Endothelial cell (in vitro differentiated cells): ENCODE results near the gene SLC45A1. TPM values are rescaled to one million over a fixed set of nuclear protein-coding genes. Genes with fewer than 3 reads are reported as not detected.

Experiments used
- DNase-seq: peaks from one replicate; pipeline ENCODE4 v3.0.0; 2021; ENCODE audit warnings: low spot score
- H3K27ac Mint-ChIP-seq: one replicate; pipeline ENCODE4 v1.8.0; 2021; ENCODE audit warnings: mixed read lengths, inconsistent platforms; ENCODE audit not compliant: unreplicated experiment
- H3K27me3 Mint-ChIP-seq: one replicate; pipeline ENCODE4 v1.8.0; 2021; ENCODE audit warnings: mild to moderate bottlenecking, moderate library complexity, mixed read lengths, inconsistent platforms; ENCODE audit not compliant: unreplicated experiment
- H3K36me3 Mint-ChIP-seq: one replicate; pipeline ENCODE4 v1.8.0; 2021; ENCODE audit warnings: mild to moderate bottlenecking, low read depth, mixed read lengths, inconsistent platforms; ENCODE audit not compliant: unreplicated experiment
- H3K4me1 Mint-ChIP-seq: one replicate; pipeline ENCODE4 v1.8.0; 2021; ENCODE audit warnings: mild to moderate bottlenecking, mixed read lengths, inconsistent platforms; ENCODE audit not compliant: unreplicated experiment
- H3K4me3 Mint-ChIP-seq: one replicate; pipeline ENCODE4 v1.8.0; 2021; ENCODE audit warnings: mild to moderate bottlenecking, mixed read lengths, inconsistent platforms; ENCODE audit not compliant: unreplicated experiment
- H3K9me3 Mint-ChIP-seq: one replicate; pipeline ENCODE4 v1.8.0; 2021; ENCODE audit warnings: mixed read lengths, inconsistent platforms; ENCODE audit not compliant: unreplicated experiment
- total RNA-seq: library from RNA; stranded (reverse); fragmentation: NEBNext Ultra II Directional; extraction: Animal tissue kit (Norgen Biotek cat#: 25700); gene quantifications from one replicate; pipeline ENCODE4 v1.2.1, GENCODE V29; 2021; ENCODE audit not compliant: unreplicated experiment
- TF ChIP-seq, protein P1 (sequence below): fragments of 200-600 bp; sonication (generic); IDR thresholded peaks from one replicate; pipeline ENCODE4 v1.5.0; 2021; ENCODE audit warnings: antibody characterized with exemption; ENCODE audit not compliant: unreplicated experiment

Gene SLC45A1
- total RNA-seq, 1 donor from 2014 or later: 0.62 TPM

GRCh38 chr1:8299963-8300362 lies 18.0 kb upstream of the SLC45A1 start:
- H3K36me3 Mint-ChIP-seq: no peaks in the 10 kb centered on the region
- no peak overlapping the region for H3K27ac Mint-ChIP-seq
- no peaks in the 10 kb centered on the region for H3K9me3 Mint-ChIP-seq
- no peak for DNase-seq
- no peak overlapping the region for H3K4me3 Mint-ChIP-seq
- H3K27me3 Mint-ChIP-seq: no peaks in the 10 kb centered on the region
- TF ChIP-seq, protein P1, sequence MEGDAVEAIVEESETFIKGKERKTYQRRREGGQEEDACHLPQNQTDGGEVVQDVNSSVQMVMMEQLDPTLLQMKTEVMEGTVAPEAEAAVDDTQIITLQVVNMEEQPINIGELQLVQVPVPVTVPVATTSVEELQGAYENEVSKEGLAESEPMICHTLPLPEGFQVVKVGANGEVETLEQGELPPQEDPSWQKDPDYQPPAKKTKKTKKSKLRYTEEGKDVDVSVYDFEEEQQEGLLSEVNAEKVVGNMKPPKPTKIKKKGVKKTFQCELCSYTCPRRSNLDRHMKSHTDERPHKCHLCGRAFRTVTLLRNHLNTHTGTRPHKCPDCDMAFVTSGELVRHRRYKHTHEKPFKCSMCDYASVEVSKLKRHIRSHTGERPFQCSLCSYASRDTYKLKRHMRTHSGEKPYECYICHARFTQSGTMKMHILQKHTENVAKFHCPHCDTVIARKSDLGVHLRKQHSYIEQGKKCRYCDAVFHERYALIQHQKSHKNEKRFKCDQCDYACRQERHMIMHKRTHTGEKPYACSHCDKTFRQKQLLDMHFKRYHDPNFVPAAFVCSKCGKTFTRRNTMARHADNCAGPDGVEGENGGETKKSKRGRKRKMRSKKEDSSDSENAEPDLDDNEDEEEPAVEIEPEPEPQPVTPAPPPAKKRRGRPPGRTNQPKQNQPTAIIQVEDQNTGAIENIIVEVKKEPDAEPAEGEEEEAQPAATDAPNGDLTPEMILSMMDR: no peak
- H3K4me1 Mint-ChIP-seq: no peaks in the 10 kb centered on the region

DNA sequence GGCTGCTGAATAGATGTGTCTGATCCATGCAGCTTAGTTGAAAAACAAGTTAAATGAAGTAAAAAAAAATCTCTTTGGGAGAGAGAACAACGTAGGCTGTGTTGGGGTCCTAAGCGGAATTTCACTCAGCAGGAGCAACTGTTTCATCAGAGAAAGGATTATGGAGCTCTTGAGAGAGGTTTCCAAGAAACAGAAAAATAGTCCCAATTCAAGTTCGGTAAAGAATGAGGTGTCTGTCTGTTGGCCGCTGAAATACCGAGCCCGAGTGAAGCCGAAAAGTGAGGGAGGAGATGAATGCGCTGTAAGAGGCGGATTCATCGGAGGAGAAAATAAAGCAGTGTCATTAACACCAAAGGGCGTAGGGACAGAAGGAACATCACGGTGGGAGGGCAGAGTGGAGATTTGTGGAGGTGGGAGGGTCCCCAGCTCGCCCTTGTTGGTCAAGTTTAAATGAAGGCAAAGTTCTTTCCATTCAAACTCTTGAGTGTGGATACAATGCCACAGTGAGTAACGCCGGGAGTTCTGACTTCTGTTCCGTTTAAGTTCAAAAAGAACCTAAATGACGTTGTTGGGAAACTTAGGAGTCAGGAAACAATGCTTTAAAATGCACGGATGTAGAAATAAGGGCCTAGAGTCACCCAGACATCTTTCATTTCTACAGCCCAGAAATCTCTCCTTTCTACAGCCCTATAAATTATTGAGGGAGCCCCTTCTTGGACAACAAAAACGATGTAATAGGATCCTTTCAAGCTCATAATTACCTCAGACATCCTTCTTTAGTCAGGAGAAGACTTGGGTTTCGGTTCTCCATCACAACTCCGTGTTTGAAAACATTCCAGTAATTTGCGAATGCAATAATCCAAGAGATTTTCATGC lies 15.6 kb upstream of the SLC45A1 start:
- Mint-ChIP-seq H3K4me3 (no peak overlapping the region), H3K9me3 (no peaks in the 10 kb centered on the region), H3K27me3 (no peaks in the 10 kb centered on the region), H3K4me1 (no peaks in the 10 kb centered on the region), H3K36me3 (no peaks in the 10 kb centered on the region), H3K27ac (peak overlapping the region; percentile 30)
- TF ChIP-seq, protein P1: no peak
- no peak for DNase-seq

DNA sequence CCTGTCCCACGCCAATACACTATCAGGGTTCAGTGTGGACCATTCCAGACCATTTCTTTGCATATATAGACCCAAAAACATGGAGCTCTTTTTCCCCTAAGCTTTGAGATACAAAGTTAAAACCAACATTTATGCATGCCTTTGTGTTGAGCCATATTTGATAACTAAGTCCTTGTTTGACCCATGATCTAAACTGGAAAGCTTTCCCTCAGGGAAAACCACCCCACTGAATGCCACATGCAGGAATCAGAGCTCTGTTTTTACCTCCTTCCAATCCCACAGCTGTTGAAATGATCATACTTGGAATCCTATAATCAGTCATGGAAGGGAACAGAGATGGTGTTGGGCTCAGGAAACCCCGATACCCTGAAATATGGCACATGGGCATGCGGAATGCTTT lies 14.8 kb upstream of the SLC45A1 start:
- Mint-ChIP-seq H3K36me3 (no peaks in the 10 kb centered on the region), H3K27ac (no peak overlapping the region), H3K4me1 (peaks cover 4% of the 10 kb centered on the region), H3K9me3 (no peaks in the 10 kb centered on the region), H3K4me3 (no peak overlapping the region), H3K27me3 (no peaks in the 10 kb centered on the region)
- TF ChIP-seq, protein P1: no peak
- DNase-seq: no peak

DNA sequence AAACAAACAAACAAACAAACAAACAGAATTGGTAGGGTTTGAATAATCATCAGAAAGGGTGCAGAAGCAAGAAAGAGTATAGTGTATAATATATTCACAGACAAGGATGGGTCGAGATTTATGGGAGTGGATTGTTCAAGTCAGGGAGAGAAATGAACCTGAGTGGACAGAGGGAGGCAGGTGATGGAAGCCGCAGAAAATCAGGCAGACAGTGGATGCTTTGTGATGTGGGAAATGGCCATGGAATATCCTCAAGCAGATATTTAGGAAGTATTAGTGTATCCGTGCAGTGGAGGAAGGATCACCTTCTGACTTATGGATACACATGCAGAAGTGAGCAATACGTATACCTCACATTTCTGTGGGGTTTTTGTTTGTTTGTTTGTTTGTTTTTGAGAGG lies 14.0 kb upstream of the SLC45A1 start:
- Mint-ChIP-seq H3K9me3 (no peaks in the 10 kb centered on the region), H3K4me1 (peaks cover 4% of the 10 kb centered on the region), H3K27me3 (no peaks in the 10 kb centered on the region), H3K36me3 (no peaks in the 10 kb centered on the region), H3K27ac (no peak overlapping the region), H3K4me3 (no peak overlapping the region)
- no peak for DNase-seq
- TF ChIP-seq, protein P1: no peak

DNA sequence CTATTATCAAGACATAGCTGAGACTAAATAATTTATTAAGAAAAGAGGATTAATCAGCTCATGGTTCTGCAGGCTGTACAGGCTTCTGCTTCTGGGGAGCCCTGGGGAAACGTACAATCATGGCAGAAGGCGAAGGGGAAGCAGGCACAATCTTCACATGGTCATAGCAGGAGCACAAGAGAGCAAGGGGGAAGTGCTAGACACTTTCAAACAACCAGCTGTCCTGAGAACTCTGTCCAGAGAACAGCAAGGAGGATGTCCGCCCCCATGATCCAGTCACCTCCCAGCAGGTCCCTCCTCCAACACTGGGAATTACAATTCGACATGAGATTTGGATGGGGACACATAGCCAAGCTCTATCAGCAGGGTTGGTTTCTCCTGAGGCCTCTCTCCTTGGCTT lies 10.3 kb upstream of the SLC45A1 start:
- H3K27ac Mint-ChIP-seq: no peak overlapping the region
- TF ChIP-seq, protein P1: no peak
- no peaks in the 10 kb centered on the region for H3K9me3 Mint-ChIP-seq
- H3K4me3 Mint-ChIP-seq: no peak overlapping the region
- peaks cover 4% of the 10 kb centered on the region for H3K4me1 Mint-ChIP-seq
- DNase-seq: no peak
- no peaks in the 10 kb centered on the region for H3K36me3 Mint-ChIP-seq
- H3K27me3 Mint-ChIP-seq: no peaks in the 10 kb centered on the region
